ENCODE data around the gene FAF2.

The FAF2 gene

DNA sequence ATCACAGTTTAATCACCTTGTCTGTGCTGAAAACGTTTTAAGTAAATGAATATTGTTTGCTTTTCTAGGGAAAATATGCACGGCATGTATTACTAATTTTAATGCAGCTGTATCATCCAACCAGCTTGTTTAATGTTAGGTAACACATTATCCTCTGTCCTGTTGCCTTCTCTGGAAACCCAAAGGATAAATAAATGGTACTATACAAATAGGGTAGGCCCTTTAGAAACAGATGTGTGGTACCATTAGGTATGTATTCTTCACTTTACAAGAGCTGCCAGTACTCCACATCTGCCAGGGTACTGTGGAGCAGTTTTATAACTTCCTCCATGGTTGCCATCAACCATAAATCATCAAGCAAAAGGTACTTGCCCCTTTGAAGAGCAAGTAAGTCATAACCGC lies 42.9 kb downstream of the FAF2 start:
- no peak for DNase-seq (ENCODE audit: low read depth, low spot score)
- no peak overlapping the region for H3K4me3 ChIP-seq (ENCODE audit: low read length)

DNA sequence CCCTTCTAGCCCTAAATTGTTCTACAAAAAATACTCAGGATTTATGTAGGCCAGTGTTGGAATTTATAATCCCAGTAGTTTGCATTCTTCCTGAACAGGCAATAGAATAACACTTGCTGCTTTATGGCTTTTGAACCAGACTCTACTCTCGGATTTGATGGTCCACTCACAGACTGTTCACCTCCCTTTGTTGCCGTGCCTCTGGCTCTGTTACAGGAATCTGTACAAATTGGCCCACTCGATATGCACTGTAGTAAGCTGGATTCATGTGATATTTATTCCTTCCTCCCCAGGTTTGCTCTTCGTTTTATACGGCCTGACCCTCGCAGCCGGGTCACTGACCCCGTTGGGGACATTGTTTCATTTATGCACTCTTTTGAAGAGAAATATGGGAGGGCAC lies 43.7 kb downstream of the FAF2 start:
- no peak overlapping the region for H3K4me3 ChIP-seq (ENCODE audit: low read length)
- no peak for DNase-seq (ENCODE audit: low read depth, low spot score)

DNA sequence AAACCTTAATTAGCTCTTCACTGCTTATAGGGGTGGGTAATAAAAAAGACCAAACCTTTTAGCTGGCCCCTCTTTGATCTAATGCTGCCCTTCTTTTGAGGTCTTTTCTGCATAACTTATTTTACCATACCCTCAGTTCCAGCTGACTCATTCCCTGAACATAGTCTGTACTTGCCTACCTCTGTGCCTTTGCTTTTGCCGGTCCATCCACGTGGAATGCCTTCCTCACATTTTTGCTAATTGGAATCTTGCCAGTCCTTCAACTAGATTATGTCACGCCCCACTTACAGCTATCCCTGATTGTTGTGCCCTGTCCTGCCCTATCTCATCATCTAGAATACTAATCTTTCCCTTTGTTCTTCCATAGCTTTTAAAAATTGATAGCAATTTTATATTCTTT lies 44.2 kb downstream of the FAF2 start:
- no peak for DNase-seq (ENCODE audit: low read depth, low spot score)
- H3K4me3 ChIP-seq (ENCODE audit: low read length) = no peak overlapping the region

DNA sequence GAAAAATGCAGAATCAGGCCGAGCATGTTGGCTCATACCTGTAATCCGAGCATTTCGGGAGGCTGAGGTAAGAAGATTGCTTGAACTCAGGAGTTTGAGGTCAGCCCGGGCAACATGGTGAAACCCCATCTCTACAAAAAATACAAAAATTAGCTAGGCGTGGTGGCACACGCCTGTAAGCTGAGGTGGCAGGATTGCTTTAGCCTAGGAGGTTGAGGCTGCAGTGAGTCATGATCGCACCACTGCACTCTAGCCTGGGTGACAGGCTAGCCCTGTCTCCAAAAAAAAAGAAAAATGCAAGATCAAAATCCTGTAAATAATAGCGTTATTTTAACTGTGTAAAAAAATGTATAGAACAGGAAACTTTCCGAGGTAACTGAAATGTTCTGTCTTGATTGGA lies 49.7 kb downstream of the FAF2 start:
- DNase-seq (ENCODE audit: low read depth, low spot score) = no peak
- no peak overlapping the region for H3K4me3 ChIP-seq (ENCODE audit: low read length)

DNA sequence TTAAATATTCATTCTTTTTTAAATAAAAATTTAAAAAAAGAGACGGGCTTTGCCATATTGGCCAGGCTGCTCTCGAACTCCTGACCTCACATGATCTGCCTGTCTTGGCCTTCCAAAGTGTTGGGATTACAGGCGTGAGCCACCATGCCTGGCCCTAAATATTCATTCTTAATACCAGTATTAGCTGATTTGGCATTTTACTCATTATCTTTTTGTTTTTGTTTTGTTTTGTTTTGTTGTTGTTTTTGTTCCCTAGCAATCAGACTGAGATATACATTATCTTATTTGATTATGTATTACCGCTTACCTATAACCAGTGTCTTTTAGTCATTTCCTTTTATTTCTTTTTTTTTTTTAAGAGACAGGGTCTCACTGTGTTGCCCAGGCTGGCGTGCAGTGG lies 51.1 kb downstream of the FAF2 start:
- DNase-seq (ENCODE audit: low read depth, low spot score) = no peak
- no peak overlapping the region for H3K4me3 ChIP-seq (ENCODE audit: low read length)

DNA sequence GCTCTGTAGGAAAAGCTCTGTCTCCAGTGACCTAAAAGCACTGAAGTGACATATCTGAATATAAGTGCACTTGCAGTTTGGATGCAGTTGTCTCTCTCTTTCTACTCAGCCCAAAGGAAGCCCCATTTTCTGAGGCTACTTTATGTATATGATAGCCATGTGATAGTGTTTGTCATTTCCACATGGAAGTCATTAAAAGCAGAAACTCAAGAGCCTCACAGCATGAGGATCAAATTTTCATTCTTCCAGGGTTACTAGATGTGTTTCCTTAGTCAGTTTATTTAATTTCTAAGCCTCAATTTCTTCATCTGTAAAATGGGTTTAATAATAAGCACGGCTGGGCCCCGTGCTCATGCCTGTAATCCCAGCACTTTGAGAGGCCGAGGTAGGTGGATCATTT lies 52.3 kb downstream of the FAF2 start:
- H3K4me3 ChIP-seq (ENCODE audit: low read length) = no peak overlapping the region
- no peak for DNase-seq (ENCODE audit: low read depth, low spot score)

DNA sequence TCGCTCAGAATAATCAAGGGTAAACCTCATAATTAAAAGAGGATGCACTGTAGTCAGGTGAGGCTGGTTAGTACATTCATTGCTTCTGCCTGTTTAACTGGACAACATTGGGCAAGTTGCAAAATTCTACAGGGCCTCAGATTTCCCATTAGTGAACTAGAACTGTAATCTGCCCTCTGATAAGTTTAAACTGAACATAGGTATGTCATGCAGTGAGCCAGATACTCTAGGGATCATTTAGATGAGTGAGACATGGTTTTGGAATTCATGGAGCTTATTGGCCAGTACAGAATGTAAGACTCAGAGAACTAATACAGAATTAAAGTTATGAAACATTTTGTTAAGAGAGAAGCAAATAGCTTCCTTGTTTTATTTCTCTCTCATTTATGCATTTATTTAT lies 53.1 kb downstream of the FAF2 start:
- no peak for DNase-seq (ENCODE audit: low read depth, low spot score)
- H3K4me3 ChIP-seq (ENCODE audit: low read length) = no peak overlapping the region

DNA sequence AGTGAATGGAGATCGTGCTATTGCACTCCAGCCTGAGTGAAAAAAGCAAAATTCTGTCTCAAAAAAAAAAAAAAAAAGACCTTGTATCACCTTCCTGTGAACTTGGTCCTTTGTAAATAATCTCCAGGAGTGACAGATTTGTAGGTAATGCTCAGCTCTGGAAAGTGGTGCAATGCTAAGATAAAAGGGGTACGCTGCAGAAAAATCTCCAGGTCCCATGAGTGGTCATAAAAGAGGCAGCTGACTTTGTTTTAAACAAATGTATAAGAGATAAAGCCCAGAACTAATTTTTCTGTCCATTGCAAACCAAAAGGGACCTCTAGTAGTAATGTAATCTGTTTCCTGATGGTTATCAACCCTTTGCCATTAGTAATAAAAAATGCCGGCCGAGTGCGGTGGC lies 55.3 kb downstream of the FAF2 start:
- no peak for DNase-seq (ENCODE audit: low read depth, low spot score)
- H3K4me3 ChIP-seq (ENCODE audit: low read length) = no peak overlapping the region

DNA sequence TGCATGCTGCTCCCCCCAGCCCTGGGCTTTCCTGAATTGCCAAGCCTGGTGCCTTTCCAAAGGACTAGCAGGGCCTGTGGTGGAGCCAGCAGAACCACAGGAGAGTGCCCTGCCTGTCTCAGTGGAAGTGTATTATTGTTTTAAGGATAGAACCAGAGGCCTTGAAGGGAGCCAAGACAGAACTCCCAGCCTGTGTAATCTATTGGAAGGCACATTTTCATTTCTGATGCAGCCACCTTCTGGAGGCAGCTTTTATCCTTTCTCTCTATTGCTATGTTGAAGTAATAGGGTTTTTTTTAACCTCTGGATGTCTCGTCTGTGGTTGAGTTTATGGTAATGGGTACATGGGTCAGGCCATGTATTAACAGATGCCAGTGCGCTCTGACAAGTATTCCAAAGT lies 59.7 kb downstream of the FAF2 start:
- H3K4me3 ChIP-seq (ENCODE audit: low read length) = no peak overlapping the region
- DNase-seq (ENCODE audit: low read depth, low spot score) = no peak

DNA sequence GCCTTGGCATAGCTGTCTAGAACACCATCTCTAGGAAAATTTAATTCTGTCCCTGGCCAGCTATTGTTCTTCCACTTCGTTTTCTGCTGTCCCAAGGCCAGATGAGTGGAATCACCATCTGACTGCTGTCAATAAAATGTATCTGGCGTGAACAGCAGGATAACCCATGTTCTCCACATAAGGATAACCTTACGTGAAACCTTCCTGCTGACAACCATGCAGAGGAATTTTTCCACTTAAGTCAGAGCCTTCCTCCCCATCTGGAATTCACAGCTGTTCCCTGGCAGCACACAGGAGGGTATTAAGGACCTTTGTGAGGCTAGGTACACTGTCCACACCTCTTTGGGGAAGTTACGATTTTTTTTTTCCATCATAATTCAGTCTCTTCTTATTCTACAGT lies 60.4 kb downstream of the FAF2 start:
- no peak overlapping the region for H3K4me3 ChIP-seq (ENCODE audit: low read length)
- DNase-seq (ENCODE audit: low read depth, low spot score) = no peak

DNA sequence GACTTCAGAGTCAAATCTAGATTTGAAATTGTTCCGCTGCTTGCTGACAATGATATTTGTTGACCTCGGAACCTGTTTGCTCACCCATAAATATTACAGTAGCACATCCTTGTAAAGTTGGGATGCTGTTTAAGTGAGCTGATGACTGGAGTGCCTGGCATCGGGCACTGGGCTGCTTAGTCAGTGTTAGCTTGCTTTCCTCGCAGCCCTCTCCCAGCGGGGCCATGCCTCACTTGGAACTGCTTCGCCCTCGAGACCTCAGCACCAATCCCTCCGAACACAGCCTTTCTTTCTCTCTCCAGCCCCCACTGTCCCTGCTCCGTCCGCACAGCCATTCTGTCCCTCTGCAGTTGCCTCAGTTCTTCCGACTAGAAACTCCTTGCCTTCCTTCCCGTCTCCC lies 65.6 kb downstream of the FAF2 start:
- DNase-seq (ENCODE audit: low read depth, low spot score) = no peak
- no peak overlapping the region for H3K4me3 ChIP-seq (ENCODE audit: low read length)

DNA sequence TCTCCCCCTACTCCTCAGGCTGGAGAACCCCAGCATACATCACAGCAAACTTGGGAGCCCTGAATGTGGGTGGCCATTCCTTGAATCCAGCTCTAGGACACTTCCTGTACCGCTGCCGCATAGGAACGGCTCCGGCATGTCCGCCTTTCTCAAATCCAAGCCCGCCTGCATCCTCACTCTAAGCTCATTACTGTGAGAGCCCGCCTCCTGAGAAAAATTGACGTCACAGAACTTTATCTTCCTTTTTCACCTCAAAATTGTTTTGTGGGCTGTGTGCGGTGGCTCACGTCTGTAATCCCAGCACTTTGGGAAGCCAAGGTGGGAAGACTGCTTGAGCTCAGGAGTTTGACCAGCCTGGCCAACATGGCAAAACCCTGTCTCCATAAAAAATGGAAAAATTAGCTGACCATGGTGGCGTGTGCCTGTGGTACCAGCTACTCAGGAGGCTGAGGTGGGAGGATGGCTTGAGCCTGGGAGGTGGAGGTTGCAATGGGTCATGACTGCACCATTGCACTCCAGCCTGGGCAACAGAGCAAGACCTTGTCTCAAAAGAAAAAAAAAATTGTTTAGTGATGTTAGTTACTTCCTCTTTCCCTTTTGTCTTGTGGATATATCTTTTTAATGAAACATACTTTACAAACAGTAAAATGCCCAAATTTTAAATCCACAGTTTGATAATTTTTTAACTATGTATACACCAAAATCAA lies 66.2 kb downstream of the FAF2 start:
- H3K4me3 ChIP-seq (ENCODE audit: low read length) = no peak overlapping the region
- no peak for DNase-seq (ENCODE audit: low read depth, low spot score)

DNA sequence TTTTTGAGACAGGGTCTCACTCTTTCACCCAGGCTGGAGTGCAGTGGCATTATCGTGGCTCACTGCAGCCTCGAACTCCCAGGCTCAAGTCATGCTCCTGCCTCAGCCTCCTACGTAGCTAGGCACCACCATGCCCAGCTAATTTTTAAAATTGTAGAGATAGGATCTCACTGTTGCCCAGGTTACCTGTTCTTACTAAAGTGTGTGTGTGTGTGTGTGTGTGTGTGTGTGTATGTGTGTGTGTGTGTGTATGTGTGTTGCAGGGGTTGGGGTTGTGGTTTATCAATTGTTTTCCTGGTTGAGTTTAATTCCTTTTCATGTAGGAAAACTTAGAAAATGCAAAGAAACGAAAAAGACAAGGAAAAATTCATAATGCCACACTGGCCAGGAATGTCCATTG lies 67.2 kb downstream of the FAF2 start:
- DNase-seq (ENCODE audit: low read depth, low spot score) = no peak
- H3K4me3 ChIP-seq (ENCODE audit: low read length) = no peak overlapping the region

DNA sequence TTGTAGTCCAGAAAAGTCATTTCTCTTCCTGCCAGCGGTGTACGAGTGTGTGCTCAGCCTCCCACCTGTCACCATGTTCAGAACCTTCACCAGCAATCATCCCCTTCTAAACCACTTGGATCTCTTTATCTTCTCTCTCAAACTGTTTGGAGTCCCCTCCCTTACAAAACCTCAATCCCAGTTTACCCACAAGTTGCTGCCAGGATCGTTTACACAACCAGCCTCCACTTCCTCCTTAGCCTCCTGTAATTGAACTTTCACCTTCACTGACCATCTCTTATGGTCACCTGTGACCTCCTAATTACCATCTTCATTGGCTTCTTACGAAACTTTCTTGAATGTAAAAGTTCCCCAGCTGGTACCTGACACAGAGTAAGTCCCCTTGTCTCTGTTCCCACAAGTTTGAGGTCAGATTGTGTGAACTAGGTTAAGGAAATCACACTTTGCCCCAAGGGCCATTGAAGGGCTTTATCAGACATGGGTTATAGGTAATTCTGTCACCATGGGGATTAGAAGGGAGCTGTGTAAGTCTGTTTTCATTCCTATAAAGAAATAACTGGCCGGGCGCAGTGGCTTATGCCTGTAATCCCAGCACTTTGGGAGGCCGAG lies 69.0 kb downstream of the FAF2 start:
- no peak for DNase-seq (ENCODE audit: low read depth, low spot score)
- no peak overlapping the region for H3K4me3 ChIP-seq (ENCODE audit: low read length)

DNA sequence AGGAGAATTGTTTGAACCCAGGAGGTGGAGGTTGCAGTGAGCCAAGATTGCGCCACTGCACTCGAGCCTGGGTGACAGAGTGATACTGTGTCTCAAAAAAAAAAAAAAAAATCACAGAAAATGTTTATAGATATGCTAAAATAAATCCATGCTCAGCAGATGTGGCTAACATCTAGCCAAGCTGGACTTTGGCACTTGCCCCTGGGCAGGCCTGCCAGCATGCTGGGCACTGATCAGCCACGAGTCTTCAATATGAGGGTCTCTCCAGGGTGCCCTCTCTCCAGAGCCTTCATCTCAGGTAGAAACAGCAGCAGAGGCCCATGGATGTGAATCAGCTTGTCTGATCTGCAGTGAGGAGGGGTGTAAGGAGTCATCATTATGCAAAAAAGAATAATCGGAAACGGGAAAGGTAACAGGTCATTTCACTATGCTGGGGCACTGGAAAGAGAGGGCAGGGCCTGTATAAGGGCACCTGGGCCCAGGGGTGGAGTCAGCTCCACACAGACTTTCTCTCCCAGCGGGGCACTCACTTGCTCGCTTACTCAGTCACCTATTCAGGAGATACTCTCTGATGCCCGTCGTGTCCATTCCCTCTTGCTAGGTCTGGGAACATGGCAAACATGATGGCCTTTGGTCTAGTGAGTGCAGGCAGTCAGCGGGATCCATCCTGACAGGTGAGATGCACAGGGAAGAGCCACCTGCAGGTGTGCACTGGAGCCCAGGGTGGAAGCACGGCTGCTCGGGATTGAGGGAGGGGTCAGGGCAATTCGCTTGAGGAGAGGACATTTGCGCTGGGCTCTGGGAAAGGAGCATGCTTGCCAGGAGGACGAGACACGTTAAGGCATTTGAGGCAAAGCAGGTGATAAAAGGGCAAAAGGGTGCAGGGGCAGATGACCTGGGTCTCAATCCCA lies 71.9 kb downstream of the FAF2 start:
- no peak for DNase-seq (ENCODE audit: low read depth, low spot score)
- H3K4me3 ChIP-seq (ENCODE audit: low read length) = no peak overlapping the region

DNA sequence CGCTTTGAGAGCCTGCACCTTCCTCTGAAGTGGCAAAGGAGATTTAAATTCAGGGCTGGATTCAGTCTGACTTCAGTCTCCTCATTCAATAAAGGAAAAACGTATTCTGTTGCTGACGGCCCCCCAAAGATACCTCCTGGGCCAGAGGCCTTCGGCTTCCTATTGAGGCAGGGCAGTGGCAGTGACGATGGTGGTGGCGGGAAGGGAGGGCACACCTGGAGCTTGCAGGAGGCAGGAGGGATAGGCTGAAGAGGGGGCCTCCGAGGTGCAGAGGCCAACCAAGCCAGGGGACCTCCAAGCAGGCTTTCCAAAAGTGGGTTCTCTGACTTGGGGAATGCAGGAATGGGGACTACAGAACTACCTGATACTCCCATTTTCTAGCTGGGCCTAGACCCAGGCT lies 73.1 kb downstream of the FAF2 start:
- no peak overlapping the region for H3K4me3 ChIP-seq (ENCODE audit: low read length)
- DNase-seq (ENCODE audit: low read depth, low spot score) = no peak

DNA sequence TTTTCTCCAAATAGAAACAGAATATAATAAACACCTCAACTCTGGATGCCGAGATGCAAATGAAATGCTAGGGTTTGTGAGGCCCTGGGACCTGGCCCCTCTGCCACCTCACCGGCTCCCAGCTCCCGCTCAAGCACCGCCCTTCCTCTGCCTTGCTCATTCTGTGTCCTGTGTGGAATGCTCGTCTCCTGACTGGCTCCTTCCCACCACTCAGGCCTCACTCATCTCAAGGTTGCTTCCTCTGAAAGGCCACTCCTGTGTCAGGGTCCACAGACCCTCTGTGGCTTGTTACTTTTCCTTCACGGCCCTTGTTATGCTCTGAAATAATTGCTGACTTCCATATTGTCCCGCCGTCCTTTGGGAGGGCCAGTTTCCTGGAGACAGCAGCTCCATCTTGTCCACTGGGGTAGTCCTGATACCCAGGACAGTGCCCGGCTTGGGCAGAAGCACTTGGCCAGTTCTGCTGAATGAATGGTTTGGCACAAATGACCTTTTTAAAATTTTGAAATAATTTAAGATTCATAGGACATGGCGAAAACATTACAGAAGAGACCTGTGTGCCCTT lies 73.6 kb downstream of the FAF2 start:
- DNase-seq (ENCODE audit: low read depth, low spot score) = no peak
- no peak overlapping the region for H3K4me3 ChIP-seq (ENCODE audit: low read length)

DNA sequence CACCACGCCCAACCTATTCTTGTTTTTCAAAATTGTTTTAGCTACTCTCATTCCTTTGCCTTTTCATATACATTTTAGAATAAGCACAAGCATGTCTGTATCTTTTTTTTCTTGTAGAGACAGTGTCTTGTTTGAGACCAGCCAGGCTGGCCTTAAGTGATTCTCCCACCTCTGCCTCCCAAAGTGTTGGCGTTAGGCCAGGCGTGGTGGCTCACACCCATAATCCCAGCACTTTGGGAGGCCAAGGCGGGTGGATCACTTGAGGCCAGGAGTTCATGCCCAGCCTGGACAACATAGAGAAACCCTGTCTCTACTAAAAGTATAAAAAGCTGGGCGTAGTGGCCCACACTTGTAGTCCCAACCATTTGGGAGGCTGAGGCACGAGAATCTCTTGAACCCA lies 76.0 kb downstream of the FAF2 start:
- DNase-seq (ENCODE audit: low read depth, low spot score) = no peak
- no peak overlapping the region for H3K4me3 ChIP-seq (ENCODE audit: low read length)

DNA sequence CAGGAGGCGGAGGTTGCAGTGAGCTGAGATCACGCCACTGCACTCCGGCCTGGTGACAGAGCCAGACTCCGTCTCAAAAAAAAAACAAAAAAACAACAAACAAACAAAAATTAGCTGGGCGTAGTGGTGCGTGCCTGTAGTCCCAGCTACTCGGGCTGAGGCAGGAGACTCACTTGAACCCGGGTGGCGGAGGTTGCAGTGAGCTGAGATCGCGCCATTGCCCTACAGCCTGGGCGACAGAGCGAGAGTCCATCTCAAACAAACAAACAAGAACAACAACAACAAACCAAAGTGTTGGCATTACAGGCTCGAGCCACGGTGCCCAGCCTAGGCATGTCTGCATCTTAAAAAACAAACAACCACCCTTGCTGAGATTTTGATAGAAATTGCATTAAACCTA lies 76.8 kb downstream of the FAF2 start:
- DNase-seq (ENCODE audit: low read depth, low spot score) = no peak
- no peak overlapping the region for H3K4me3 ChIP-seq (ENCODE audit: low read length)

DNA sequence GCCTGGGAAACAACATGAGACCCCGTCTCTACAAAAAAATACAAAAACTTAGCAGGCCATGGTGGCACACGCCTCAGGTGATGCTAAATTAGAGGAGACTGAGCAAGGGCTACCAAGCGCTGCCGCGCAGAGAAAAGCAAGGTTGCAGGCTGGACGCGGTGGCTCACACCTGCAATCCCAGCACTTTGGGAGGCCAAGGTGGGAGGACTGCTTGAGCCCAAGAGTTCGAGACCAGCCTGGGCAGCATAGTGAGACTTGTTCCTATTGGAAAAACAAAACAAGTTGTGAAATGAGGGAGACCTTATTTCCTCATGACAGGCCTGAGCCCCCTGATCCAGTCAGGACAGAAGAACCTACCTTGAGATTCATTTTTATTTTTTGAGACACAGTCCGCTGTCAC lies 77.5 kb downstream of the FAF2 start:
- H3K4me3 ChIP-seq (ENCODE audit: low read length) = no peak overlapping the region
- no peak for DNase-seq (ENCODE audit: low read depth, low spot score)
